Measurements from ENCODE around the gene FAM50A.

DNA sequence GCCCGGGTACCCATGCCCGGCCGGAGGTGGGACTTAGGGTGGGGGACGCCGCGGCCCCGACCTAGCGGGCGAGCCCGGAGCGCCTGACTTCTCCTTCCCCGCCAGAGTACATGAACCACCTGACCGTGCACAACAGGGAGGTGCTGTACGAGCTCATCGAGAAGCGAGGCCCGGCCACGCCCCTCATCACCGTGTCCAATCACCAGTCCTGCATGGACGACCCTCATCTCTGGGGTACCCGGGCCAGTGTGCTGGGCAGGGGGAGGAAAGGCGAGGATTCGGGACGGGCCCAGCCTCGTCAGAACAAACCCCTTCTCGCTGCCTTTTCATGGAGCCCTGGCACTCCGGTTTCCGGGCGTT is 32.0 kb upstream of the FAM50A start:
- TF ChIP-seq, protein P1, sequence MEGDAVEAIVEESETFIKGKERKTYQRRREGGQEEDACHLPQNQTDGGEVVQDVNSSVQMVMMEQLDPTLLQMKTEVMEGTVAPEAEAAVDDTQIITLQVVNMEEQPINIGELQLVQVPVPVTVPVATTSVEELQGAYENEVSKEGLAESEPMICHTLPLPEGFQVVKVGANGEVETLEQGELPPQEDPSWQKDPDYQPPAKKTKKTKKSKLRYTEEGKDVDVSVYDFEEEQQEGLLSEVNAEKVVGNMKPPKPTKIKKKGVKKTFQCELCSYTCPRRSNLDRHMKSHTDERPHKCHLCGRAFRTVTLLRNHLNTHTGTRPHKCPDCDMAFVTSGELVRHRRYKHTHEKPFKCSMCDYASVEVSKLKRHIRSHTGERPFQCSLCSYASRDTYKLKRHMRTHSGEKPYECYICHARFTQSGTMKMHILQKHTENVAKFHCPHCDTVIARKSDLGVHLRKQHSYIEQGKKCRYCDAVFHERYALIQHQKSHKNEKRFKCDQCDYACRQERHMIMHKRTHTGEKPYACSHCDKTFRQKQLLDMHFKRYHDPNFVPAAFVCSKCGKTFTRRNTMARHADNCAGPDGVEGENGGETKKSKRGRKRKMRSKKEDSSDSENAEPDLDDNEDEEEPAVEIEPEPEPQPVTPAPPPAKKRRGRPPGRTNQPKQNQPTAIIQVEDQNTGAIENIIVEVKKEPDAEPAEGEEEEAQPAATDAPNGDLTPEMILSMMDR (IDR thresholded peaks at IDR 0.05; ENCODE audit: low read depth, low read length), result no peak
- TF ChIP-seq POLR2A (IDR thresholded peaks at IDR 0.05; ENCODE audit: extremely low read depth, insufficient read length), result peak; percentile 39
